Measurements from ENCODE around the gene LIPC.

GRCh38 chr15:58556541-58556940 lies 124.8 kb downstream of the LIPC start:
- TF ChIP-seq POU2F2 (IDR thresholded peaks at IDR 0.05; ENCODE audit: borderline replicate concordance, low read depth, low read length) (no peak), MXI1 (IDR thresholded peaks at IDR 0.05; ENCODE audit: low read depth, low read length) (no peak), HDAC2 (IDR thresholded peaks at IDR 0.05) (no peak), CREB1 (IDR thresholded peaks at IDR 0.05; ENCODE audit: low read depth) (no peak), FOXK2 (IDR thresholded peaks at IDR 0.05) (no peak), CTCF (IDR thresholded peaks at IDR 0.05 in 2 of 3, conservative IDR thresholded peaks at IDR 0.05 in 1 of 3; ENCODE audit: control insufficient read depth in 2 of 3, extremely low read depth in 1 of 3, insufficient read depth in 1 of 3, low read depth in 3 of 3, low read length in 3 of 3) (no peak), JUND (IDR thresholded peaks at IDR 0.05; ENCODE audit: low read depth, low read length) (no peak)

Measured in GM12878 (cell line).